Dendritic cell treated with granulocyte-macrophage colony-stimulating factor and Interleukin-4, amounts not matched to agents 40 ng/mL and 50 ng/mL, for 4 days (primary cell): ENCODE results near the gene TBC1D17.
A peak's percentile ranks its signal among the peaks of the same experiment; 100 is the strongest.

Experiments
- H3K27ac Mint-ChIP-seq: one replicate; pipeline ENCODE4 v1.8.0; 2022; ENCODE audit warnings: mild to moderate bottlenecking, mixed read lengths
- H3K27me3 Mint-ChIP-seq: one replicate; pipeline ENCODE4 v1.8.0; 2022; ENCODE audit warnings: mild to moderate bottlenecking, mixed read lengths
- H3K36me3 Mint-ChIP-seq: one replicate; pipeline ENCODE4 v1.8.0; 2022; ENCODE audit warnings: low read depth, mixed read lengths
- H3K4me1 Mint-ChIP-seq: one replicate; pipeline ENCODE4 v1.8.0; 2022; ENCODE audit warnings: low read depth, mixed read lengths
- H3K4me3 Mint-ChIP-seq: one replicate; pipeline ENCODE4 v1.8.0; 2022; ENCODE audit warnings: mild to moderate bottlenecking, moderate library complexity, mixed read lengths
- H3K9me3 Mint-ChIP-seq: one replicate; pipeline ENCODE4 v1.8.0; 2022; ENCODE audit warnings: mixed read lengths
- intact Hi-C: fragments of 100-400 bp; cut with micrococcal nuclease; formaldehyde crosslinking; loops from one replicate; pipeline ENCODE4 v1.15.0; 2022

Gene TBC1D17

DNA sequence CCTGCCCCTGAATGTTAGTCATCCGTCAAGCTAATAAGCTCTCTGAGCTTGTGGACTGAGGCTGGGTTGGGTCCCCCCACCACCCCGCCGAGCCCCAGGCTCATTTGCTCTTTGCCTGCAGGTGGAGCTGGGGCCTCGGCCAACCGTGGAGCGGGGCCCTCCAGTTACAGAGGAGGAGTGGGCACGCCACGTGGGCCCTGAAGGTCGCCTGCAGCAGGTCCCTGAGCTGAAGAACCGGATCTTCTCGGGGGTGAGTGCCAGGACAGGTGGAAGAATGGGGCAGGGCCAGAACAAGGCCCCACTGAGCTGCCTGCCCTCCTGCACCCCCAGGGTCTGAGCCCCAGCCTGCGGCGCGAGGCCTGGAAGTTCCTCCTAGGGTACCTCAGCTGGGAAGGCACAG is 5.1 kb downstream of the TBC1D17 start:
- H3K27me3 Mint-ChIP-seq = no peaks in the 10 kb centered on the region
- peak overlapping the region; percentile 12 for H3K27ac Mint-ChIP-seq
- no peak overlapping the region for H3K4me3 Mint-ChIP-seq
- intact Hi-C loops = no loop called here
- peaks cover 75% of the 10 kb centered on the region for H3K4me1 Mint-ChIP-seq
- H3K36me3 Mint-ChIP-seq = no peaks in the 10 kb centered on the region
- no peaks in the 10 kb centered on the region for H3K9me3 Mint-ChIP-seq

DNA sequence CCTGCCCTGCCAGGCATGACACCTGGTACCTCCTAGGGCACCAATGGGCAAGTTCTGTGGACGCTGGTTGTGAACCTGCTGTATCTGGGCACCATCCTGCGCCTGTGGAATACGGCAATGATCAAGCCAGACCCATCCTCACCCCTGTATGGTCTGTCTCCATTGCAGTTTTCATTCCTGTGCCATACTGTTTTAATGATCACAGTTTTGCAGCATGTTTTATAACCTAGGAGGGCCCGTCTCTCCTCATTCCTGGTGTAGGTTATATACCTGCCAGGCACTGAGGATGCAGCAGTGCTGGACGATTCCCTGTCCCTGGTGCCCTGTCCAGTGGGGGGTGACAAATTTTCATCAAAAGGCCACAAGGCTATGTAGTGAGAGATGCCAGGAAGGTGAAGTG is 5.6 kb downstream of the TBC1D17 start:
- Mint-ChIP-seq H3K27ac (no peak overlapping the region), H3K4me1 (peaks cover 76% of the 10 kb centered on the region), H3K4me3 (no peak overlapping the region), H3K27me3 (no peaks in the 10 kb centered on the region), H3K9me3 (no peaks in the 10 kb centered on the region), H3K36me3 (no peaks in the 10 kb centered on the region)
- intact Hi-C loops = no loop called here

DNA sequence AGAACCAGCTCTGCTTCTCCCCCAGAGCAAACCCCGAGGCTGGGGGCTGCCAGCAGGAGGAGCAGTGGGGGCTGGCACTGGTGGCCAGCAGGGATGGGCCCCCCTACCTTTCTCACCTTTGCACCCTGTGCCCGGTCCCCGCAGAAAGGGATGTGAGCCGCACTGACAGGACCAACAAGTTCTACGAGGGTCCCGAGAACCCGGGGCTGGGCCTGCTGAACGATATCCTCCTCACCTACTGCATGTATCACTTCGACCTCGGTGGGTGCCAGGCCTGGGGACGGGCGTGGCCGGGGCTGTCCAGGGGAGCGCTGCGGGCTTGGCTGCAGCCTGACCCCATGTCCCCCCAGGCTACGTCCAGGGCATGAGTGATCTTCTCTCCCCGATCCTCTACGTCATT is 6.6 kb downstream of the TBC1D17 start:
- Mint-ChIP-seq H3K4me3 (no peak overlapping the region), H3K36me3 (no peaks in the 10 kb centered on the region), H3K9me3 (no peaks in the 10 kb centered on the region), H3K27me3 (no peaks in the 10 kb centered on the region), H3K27ac (no peak overlapping the region), H3K4me1 (peaks cover 74% of the 10 kb centered on the region)
- intact Hi-C loops = no loop called here

DNA sequence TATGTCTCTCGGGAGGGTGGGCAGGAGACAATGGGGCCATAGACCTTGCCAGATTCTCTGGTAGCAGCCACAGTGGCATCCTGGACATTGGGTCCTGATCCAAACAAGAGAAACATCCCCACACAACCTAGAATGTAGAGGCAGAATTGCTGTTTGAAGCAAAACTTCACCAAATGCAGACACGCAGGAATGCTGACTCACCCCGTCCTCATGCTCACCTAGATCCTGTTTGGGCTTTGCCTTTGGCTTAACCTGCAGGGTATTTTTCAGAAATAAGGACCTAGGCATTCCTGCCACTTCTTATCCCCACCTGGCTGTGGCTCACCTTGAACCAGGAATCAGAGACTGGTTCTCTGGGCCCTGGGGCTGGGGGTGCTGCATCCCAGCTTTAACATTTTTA is 7.3 kb downstream of the TBC1D17 start:
- no peaks in the 10 kb centered on the region for H3K9me3 Mint-ChIP-seq
- H3K36me3 Mint-ChIP-seq = no peaks in the 10 kb centered on the region
- H3K4me3 Mint-ChIP-seq = no peak overlapping the region
- H3K27ac Mint-ChIP-seq = no peak overlapping the region
- peaks cover 77% of the 10 kb centered on the region for H3K4me1 Mint-ChIP-seq
- intact Hi-C loops = no loop called here
- H3K27me3 Mint-ChIP-seq = no peaks in the 10 kb centered on the region

DNA sequence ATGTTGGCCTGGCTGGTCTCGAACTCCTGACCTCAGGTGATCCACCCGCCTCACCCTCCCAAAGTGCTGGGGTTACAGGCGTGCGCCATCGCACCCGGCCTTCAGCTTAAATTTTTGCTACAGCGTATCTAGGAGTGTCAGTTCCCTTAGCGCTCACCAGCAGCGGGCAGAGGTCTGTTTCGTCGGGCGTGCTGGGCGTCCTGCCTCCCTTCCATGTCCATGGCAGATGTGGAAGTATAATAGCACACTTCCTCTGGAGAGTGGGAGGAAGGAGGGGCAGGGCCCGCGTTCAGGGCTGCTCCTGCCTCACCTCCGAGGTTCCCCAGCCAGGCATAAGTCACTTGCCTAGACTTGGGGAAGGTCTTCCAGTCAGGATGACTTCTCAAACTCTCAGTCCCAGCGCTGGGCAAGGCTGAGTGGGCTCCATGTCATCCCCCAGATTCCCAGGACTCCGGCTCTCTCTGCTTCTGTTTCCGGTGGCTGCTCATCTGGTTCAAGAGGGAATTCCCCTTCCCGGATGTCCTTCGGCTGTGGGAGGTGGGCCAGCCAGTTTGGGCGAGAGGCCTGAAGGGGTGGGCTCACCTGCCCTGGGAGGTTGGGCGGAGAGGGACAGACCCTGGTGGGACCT is 9.6 kb downstream of the TBC1D17 start:
- H3K27me3 Mint-ChIP-seq = no peaks in the 10 kb centered on the region
- no peaks in the 10 kb centered on the region for H3K9me3 Mint-ChIP-seq
- no peaks in the 10 kb centered on the region for H3K36me3 Mint-ChIP-seq
- intact Hi-C loops = no loop called here
- H3K4me1 Mint-ChIP-seq = peaks cover 78% of the 10 kb centered on the region
- peak overlapping the region; percentile 66 for H3K27ac Mint-ChIP-seq
- no peak overlapping the region for H3K4me3 Mint-ChIP-seq

DNA sequence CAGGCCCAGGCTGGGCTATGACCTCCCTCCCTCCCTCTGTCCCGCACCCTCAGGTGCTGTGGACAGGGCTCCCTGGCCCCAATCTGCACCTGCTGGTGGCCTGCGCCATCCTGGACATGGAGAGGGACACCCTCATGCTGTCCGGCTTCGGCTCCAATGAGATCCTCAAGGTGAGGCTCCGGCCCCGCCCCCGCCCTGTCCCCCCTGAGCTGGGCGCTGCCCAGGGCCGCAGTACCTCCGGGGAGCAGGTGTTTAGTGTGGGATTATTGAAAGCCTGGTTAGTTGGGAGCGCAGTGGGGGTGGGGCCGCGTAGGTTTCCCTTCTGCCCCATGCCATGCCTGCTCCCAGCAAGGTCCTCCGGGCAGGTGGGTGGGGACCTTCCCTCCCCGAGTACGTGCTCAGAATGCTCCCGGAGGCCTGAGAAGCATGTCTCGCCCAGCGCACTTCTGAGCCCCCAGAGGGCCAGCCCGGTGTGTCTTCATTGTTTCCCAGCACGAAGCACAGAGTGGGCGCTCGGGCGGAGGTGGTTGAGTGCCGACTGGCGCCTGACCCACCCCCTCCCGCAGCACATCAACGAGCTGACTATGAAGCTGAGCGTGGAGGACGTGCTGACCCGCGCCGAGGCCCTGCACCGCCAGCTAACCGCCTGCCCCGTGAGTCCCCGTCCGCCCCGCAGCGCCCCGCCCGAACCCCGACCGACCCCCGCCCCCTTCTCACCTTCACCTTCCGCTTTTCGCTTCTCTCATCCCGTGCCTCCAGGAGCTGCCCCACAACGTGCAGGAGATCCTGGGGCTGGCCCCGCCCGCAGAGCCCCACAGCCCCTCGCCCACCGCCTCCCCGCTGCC is 10.4 kb downstream of the TBC1D17 start:
- Mint-ChIP-seq H3K4me1 (peaks cover 80% of the 10 kb centered on the region), H3K27ac (peak overlapping the region; percentile 66), H3K9me3 (no peaks in the 10 kb centered on the region), H3K4me3 (peak overlapping the region; percentile 26), H3K36me3 (no peaks in the 10 kb centered on the region), H3K27me3 (peaks cover 6% of the 10 kb centered on the region)
- intact Hi-C loops = no loop called here

DNA sequence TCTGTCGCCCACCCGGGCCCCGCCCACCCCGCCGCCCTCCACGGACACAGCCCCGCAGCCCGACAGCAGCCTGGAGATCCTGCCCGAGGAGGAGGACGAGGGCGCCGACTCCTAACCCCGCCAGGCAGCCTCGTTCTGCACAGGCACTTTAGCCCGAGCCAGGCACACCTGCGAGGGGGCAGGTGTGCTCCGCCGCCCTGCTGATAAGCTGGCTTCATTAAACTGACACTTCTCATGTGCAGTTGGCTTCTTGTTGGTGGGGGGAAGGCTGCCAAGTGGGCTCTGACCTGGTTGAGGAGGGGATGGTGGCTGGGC is 11.0 kb downstream of the TBC1D17 start:
- no peak overlapping the region for H3K4me3 Mint-ChIP-seq
- H3K27ac Mint-ChIP-seq = no peak overlapping the region
- H3K36me3 Mint-ChIP-seq = no peaks in the 10 kb centered on the region
- intact Hi-C loops = no loop called here
- no peaks in the 10 kb centered on the region for H3K9me3 Mint-ChIP-seq
- peaks cover 6% of the 10 kb centered on the region for H3K27me3 Mint-ChIP-seq
- peaks cover 81% of the 10 kb centered on the region for H3K4me1 Mint-ChIP-seq

DNA sequence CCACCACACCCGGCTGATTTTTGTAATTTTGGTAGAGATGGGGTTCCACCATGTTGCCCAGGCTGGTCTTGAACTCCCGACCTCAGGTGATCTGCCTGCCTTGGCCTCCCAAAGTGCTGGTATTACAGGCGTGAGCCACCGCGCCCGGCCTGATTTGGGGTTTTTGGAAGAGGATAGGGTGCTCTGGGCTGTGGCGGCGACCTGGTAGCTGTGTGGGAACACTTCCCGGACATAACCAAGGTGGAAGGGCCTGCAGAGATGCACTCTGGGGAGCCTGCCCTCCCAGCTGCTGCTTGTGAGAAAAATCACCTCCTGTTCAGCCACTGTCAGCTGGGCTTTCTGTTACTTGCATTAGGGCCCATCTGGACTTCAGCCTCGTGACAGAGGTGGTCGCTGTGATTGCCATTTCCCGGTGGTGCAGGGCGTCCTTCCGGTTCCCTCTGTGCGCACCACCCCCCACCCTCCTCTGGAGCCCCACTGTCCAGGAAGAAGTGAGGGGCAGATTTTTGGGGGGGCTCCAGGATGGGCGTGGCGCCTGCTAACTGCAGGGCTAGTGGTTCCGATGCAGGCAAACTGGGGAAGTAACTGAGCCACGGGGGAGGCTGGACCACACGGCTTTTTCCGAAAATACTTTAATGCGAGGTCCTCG is 11.7 kb downstream of the TBC1D17 start:
- H3K9me3 Mint-ChIP-seq = no peaks in the 10 kb centered on the region
- peak overlapping the region; percentile 48 for H3K4me3 Mint-ChIP-seq
- peaks cover 81% of the 10 kb centered on the region for H3K4me1 Mint-ChIP-seq
- no peak overlapping the region for H3K27ac Mint-ChIP-seq
- H3K36me3 Mint-ChIP-seq = no peaks in the 10 kb centered on the region
- H3K27me3 Mint-ChIP-seq = peaks cover 6% of the 10 kb centered on the region
- intact Hi-C loops = no loop called here

DNA sequence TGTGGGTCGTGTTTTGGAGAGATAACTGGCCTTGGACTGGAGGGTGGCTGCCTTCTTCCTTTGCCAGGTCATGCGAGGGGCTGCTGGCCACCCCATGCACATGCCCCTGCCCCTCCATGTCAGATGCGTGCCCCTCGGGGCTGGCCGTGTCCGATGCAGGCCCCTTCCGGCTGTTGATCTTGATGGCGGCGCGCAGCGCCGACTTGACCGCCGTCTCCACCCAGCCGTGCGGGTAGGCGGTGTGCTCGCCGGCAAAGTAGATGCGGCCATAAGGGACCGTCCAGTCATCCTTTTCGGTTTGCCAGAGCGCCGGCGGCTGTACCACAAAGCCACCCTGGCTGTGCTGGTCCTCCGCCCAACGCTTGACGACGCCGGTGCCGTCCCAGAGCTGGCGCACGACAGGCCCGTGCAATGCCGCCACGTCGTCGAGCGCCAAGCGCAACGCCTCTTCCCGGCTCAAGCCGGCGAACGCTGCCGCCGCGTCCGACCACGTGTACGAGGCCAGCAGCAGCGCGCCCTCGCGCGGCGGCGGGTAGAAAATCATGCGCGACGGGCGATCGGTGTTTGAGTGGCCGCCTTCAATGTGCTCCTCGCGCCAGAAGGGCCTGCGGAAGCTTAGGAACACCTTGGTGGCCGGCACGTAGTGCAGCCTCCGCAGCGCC is 12.3 kb downstream of the TBC1D17 start:
- no peak overlapping the region for H3K27ac Mint-ChIP-seq
- H3K36me3 Mint-ChIP-seq = no peaks in the 10 kb centered on the region
- no peaks in the 10 kb centered on the region for H3K9me3 Mint-ChIP-seq
- H3K4me3 Mint-ChIP-seq = peak overlapping the region; percentile 64
- H3K4me1 Mint-ChIP-seq = peaks cover 81% of the 10 kb centered on the region
- intact Hi-C loops = loop anchor here (5.0 kb wide), 1 partner anchor 37 kb away; the partner anchor contains the start of genes ATF5 and NUP62
- H3K27me3 Mint-ChIP-seq = peaks cover 6% of the 10 kb centered on the region

DNA sequence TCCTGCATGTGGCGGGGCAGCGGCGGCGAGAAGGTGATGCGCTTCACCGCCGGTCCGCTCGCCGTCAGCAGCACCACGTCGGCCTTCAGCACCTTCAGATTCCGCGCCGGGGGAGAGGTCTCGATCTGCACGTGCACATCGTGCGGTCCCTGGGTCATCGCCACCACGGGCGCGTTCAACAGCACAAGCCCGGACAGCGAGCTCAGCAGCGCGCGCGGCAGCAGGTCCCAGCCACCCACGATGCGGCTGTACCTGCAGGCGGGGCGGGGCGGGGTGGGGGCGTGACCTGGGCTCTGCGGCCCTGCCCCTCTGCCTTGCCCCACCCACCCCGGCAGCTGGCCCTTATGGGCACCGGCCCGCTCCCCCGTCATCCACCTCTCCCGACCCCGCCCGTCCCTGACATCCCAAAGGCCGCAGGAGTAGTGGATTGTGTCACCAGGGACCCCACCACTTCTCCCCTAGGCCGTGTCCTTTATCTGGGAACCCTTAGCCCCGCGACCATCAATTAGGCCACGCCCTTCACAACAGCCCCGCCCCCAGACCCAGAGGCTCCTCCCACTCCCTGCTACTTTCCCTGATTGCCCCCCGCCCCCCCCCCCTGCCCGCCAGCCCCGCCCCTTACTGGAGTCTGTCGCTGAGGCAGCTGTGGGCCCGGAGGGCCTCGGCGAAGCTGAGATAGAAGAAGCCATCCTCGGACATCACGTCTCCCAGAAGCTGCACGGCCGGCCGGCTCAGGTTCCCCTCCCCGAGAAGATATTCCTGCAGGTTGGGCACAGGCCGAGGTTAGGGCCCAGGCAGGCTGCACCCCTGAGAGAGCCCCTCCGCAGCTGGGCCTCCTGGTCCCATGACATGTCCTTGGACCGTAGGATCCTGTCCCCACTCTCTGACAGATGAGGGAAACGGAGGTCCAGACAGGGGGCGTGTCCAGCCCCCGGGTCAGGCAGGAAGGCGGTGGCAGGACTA is 13.1 kb downstream of the TBC1D17 start:
- H3K9me3 Mint-ChIP-seq = no peaks in the 10 kb centered on the region
- peak overlapping the region; percentile 50 for H3K27ac Mint-ChIP-seq
- no peaks in the 10 kb centered on the region for H3K36me3 Mint-ChIP-seq
- intact Hi-C loops = loop anchor here (5.0 kb wide), 1 partner anchor 37 kb away; the partner anchor contains the start of genes ATF5 and NUP62
- H3K4me3 Mint-ChIP-seq = peak overlapping the region; percentile 94
- H3K27me3 Mint-ChIP-seq = peaks cover 6% of the 10 kb centered on the region
- peaks cover 87% of the 10 kb centered on the region for H3K4me1 Mint-ChIP-seq

DNA sequence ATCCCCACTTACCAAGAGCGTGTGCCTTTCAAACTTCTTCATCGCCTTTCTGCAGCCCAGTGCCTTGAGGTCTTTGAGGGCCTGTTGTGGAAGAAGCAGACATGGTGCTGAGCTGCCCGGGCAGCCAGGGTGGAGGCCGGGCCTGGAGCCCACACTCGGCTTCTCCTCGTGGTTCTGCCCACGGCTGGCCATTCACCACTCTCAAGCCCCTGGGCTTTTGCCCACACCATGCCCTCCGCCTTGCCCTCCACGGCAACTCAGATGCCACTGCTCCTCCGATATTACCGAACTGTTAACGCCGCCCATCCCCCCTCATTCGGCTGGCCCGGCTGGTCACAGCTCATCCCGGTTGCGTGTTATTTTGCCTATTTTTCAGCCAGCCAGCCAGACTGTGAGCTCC is 13.9 kb downstream of the TBC1D17 start:
- H3K27ac Mint-ChIP-seq = peak overlapping the region; percentile 50
- peak overlapping the region; percentile 94 for H3K4me3 Mint-ChIP-seq
- no peaks in the 10 kb centered on the region for H3K9me3 Mint-ChIP-seq
- H3K4me1 Mint-ChIP-seq = peaks cover 95% of the 10 kb centered on the region
- no peaks in the 10 kb centered on the region for H3K36me3 Mint-ChIP-seq
- intact Hi-C loops = loop anchor here (5.0 kb wide), 1 partner anchor 36 kb away; the partner anchor contains the start of genes ATF5 and NUP62
- H3K27me3 Mint-ChIP-seq = peaks cover 6% of the 10 kb centered on the region

DNA sequence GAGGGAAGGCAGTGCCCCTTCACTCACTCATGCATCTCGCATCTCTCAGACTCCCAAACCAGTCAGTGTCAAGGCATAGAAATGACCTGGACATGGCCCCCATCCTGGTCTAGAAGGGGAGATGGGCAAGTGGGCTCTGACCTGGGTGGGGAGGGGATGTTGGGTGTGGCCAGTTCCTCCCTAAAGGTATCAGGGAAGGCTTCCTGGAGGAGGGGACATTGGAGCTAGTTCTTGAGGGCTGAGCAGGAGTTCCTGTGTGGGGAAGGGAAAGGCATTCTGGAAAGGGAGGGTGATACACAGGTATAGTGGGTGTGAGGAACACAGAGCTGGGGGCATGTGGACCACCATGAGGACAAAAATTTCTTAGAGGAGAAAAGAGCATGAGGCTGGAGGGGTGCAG is 15.2 kb downstream of the TBC1D17 start:
- intact Hi-C loops = loop anchor here (5.0 kb wide), 1 partner anchor 35 kb away; the partner anchor contains the start of genes ATF5 and NUP62
- H3K4me3 Mint-ChIP-seq = peak overlapping the region; percentile 94
- H3K4me1 Mint-ChIP-seq = peaks cover 97% of the 10 kb centered on the region
- H3K27me3 Mint-ChIP-seq = peaks cover 6% of the 10 kb centered on the region
- peak overlapping the region; percentile 95 for H3K27ac Mint-ChIP-seq
- H3K9me3 Mint-ChIP-seq = no peaks in the 10 kb centered on the region
- no peaks in the 10 kb centered on the region for H3K36me3 Mint-ChIP-seq
